Activated gamma-delta T cell (primary cell): Measurements from ENCODE around the gene MITF.

Experiments used
- DNase-seq: peaks from one replicate; lab custom pipeline; 2025; lab: John Stamatoyannopoulos, UW

MITF gene

GRCh38 chr3:69838217-69838616, 99.0 kb downstream of the MITF start:
- DNase-seq = no peak

- DNase-seq = no peak
These were observed 99.6 kb downstream of the MITF start for GRCh38 chr3:69838696-69839515.

GRCh38 chr3:69842351-69842750, 103.1 kb downstream of the MITF start:
- no peak for DNase-seq

- no peak for DNase-seq
These were observed 103.5 kb downstream of the MITF start for GRCh38 chr3:69842789-69843188.

- no peak for DNase-seq
These were observed 105.4 kb downstream of the MITF start for GRCh38 chr3:69844706-69845105.

- no peak for DNase-seq
These were observed 108.0 kb downstream of the MITF start for GRCh38 chr3:69847303-69847702.

GRCh38 chr3:69848113-69848512, 108.8 kb downstream of the MITF start:
- DNase-seq = no peak

GRCh38 chr3:69850849-69851248, 111.6 kb downstream of the MITF start:
- DNase-seq = no peak

- DNase-seq = no peak
These were observed 113.8 kb downstream of the MITF start for GRCh38 chr3:69853027-69853426.

GRCh38 chr3:69855436-69856162, 116.3 kb downstream of the MITF start:
- no peak for DNase-seq

GRCh38 chr3:69856965-69857705, 117.9 kb downstream of the MITF start:
- no peak for DNase-seq

GRCh38 chr3:69861556-69861955, 122.3 kb downstream of the MITF start:
- no peak for DNase-seq

- DNase-seq = no peak
These were observed 124.9 kb downstream of the MITF start for GRCh38 chr3:69864141-69864540.

- no peak for DNase-seq
These were observed 125.5 kb downstream of the MITF start for GRCh38 chr3:69864766-69865165.

GRCh38 chr3:69865925-69866679, 126.8 kb downstream of the MITF start:
- no peak for DNase-seq

- no peak for DNase-seq
These were observed 127.9 kb downstream of the MITF start for GRCh38 chr3:69866988-69867720.

GRCh38 chr3:69867941-69868505, 128.8 kb downstream of the MITF start:
- no peak for DNase-seq

GRCh38 chr3:69868841-69869420, 129.7 kb downstream of the MITF start:
- DNase-seq = no peak

- no peak for DNase-seq
These were observed 130.4 kb downstream of the MITF start for GRCh38 chr3:69869643-69870042.

- DNase-seq = no peak
These were observed 132.0 kb downstream of the MITF start for GRCh38 chr3:69871251-69871650.
